H1 (cell line): ENCODE results near the gene EPB41L4B.

Source experiments
- FOSL1 ChIP-seq: IDR thresholded peaks from 2 replicates; pipeline ENCODE4 v1.6.1; 2011; ENCODE audit warnings: mild to moderate bottlenecking, low read depth, low read length, moderate library complexity; ENCODE audit not compliant: insufficient read depth
- HDAC6 ChIP-seq: IDR thresholded peaks from one replicate; pipeline ENCODE4 v1.7.1; 2012; ENCODE audit warnings: low read depth, mild to moderate bottlenecking, inconsistent platforms, low read length, moderate library complexity
- KDM1A ChIP-seq: fragments of 200-600, 300-600 bp; sonication (generic); IDR thresholded peaks from 2 replicates; pipeline ENCODE4 v1.7.1; 2016; ENCODE audit warnings: mild to moderate bottlenecking, low read length, borderline replicate concordance
- MAX ChIP-seq: IDR thresholded peaks from 2 replicates; pipeline ENCODE4 v1.6.1; 2012; ENCODE audit warnings: inconsistent platforms
- POLR2A ChIP-seq, 2 experiments: IDR thresholded peaks; 1 replicate in 1 of 2; 2 replicates in 1 of 2; pipeline ENCODE4 v1.6.1; 2011; ENCODE audit warnings: low read depth in 2 of 2, low read length in 2 of 2, mild to moderate bottlenecking in 2 of 2; ENCODE audit errors: control extremely low read depth in 1 of 2
- POLR2AphosphoS5 ChIP-seq: IDR thresholded peaks from 2 replicates; pipeline ENCODE4 v1.6.1; 2011; ENCODE audit warnings: low read depth, low read length
- RFX5 ChIP-seq: IDR thresholded peaks from 2 replicates; pipeline ENCODE4 v1.6.1; 2011; ENCODE audit warnings: low read depth, low read length, improper control_type of control experiment, borderline replicate concordance
- USF2 ChIP-seq: IDR thresholded peaks from 2 replicates; pipeline ENCODE4 v1.6.1; 2011; ENCODE audit warnings: low read length, improper control_type of control experiment

GRCh38 chr9:109244179-109245132 is 76.4 kb downstream of the EPB41L4B start:
- TF ChIP-seq FOSL1, result no peak
- no peak for TF ChIP-seq RFX5
- no peak for TF ChIP-seq HDAC6
- no peak for TF ChIP-seq MAX
- TF ChIP-seq KDM1A, result no peak
- TF ChIP-seq POLR2A (IDR thresholded peaks at IDR 0.05; ENCODE audit: control extremely low read depth in 1 of 2, low read depth in 2 of 2, low read length in 2 of 2), result no peak
- TF ChIP-seq USF2, result no peak
- no peak for TF ChIP-seq POLR2AphosphoS5
